Raji (cell line): ENCODE measurements around the gene PTPRG.

Source experiments
- POLR2A ChIP-seq: IDR thresholded peaks from 2 replicates; pipeline ENCODE4 v1.6.1; 2011; ENCODE audit warnings: low read depth, low read length, control low read depth; ENCODE audit not compliant: insufficient read depth

PTPRG gene

GRCh38 chr3:62024882-62025281 is 463.5 kb downstream of the PTPRG start:
- no peak for TF ChIP-seq POLR2A

GRCh38 chr3:62025913-62026312 is 464.5 kb downstream of the PTPRG start:
- no peak for TF ChIP-seq POLR2A

DNA sequence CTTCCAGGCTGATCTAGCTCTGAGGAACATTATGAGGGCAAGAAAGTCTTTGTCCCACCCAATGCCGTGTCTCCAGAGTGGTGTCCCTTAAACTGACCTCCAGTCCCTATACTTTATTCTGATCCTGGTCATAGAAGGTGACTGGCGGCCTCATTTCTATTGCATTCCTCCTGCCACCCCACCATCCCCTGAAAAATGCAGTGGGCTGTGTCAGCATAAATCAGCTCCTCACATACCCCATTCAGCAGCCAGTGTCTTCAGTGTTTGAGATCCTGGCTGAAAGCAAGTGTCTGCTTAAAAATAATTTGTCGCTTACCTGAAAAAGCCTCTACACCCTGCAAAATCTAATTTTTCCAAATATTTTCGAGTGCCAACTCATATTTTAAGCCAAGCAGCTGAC is 465.9 kb downstream of the PTPRG start:
- TF ChIP-seq POLR2A = no peak

DNA sequence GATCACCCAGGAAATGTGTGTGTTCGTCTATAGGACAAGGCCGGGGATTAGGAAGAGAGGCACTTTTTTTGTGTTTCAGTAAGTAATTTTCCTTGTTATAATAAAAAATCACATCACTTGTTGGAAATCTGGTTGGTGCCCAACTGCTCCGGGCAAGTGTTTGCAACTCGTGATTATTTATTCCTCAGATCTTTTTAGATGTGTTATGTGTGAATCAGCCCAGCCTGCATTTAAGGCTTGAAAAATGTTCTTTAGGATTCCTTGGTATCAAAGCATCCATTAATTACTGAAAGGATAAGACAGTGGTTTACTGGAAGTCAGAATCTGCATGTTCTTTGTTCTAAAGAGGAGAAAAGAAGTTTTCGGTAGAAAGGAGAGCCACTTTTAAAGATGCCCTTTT is 466.4 kb downstream of the PTPRG start:
- no peak for TF ChIP-seq POLR2A

- TF ChIP-seq POLR2A = no peak
These were observed 466.9 kb downstream of the PTPRG start for GRCh38 chr3:62028236-62028635.

- no peak for TF ChIP-seq POLR2A
These were observed 471.4 kb downstream of the PTPRG start for GRCh38 chr3:62032738-62033137.

DNA sequence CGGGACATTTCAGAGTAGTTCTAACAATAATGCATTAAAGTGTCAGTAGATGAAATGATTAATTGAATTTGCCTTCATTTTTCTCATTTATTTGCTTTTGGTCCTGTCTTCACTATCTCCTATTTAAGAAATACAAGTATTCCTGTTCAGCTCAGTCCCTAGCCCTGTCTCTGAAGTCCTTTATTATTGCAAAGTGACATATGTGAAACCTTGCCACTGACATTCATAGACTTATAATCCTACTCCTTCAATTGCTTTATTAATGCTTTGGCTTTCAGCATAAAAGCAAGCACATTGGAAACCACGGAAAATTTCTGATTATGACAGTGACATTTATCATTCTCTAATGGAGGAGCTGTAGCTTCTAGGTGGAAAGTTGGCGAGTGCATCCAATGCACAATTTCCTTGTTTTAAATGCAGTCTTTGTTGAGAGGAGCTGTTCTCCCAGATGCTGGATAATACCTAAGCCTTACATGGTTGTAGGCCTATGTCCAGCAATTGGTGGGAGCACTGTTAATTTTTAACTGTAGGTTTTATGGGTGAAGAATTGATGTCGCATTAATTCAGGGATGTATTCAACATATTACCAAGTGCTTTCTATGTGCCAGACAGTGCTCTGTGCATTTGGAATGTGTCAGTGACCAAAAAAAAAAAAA is 474.2 kb downstream of the PTPRG start:
- TF ChIP-seq POLR2A = no peak

DNA sequence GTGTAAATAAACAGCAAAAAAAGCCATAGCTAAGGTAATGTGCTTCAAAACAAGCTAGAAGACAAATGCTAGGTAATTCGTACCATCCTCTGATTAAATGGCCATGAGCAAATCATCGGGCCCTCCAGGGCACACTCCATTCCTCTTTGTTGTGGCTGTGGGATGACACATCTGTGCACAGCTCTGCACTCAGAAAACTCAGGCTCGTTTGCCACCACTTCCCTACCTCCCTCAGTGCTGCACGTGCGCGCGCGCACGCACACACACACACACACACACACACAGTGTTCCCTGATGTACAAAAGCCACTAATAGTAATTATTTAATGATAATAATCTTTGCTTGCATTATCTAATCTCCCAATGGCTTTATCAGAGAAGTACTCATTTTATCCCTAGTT is 475.4 kb downstream of the PTPRG start:
- no peak for TF ChIP-seq POLR2A

- no peak for TF ChIP-seq POLR2A
These were observed 478.2 kb downstream of the PTPRG start for GRCh38 chr3:62039586-62039985.

DNA sequence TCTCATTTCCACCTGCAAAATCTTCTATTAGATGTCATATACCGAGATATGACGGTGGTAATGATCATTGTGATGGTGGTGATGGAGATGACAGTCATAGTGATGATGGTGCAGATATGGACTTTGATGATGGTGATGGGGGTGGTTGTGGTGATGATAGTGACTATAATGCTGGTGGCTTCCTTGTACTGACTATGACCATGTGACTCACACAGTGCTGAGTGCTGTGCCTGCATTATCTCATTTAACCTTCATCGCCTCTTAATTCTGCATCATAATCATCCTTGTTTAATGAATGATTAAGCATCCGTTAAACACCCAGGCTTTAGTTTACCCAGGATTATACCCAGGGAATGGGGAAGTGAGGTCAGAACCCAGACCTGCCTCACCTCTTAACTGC is 480.3 kb downstream of the PTPRG start:
- TF ChIP-seq POLR2A = no peak

DNA sequence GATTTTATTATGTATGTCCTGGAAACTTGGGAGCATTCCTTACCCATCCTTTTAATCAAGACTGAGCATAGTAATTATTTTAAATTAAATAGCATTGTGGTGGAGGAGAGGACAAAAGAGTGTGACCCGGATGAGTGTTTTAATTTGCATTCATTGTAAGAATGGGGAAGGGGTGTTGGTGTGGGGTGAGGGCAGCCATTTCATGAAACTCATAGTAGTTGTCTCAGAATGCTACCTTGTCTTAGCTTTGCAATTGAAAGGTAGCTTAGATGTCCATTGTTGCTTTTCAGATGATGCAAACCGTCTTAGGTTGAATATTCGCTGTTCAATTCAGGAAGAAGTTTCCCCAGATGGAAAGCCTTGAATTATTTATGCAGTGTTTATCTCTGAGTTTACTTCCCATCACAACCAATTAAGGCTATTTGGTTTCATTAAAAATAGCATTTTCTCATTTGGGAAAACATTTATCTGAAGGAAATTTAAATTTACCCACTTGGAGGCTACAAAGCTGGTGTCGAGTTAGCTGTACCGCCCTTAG is 483.6 kb downstream of the PTPRG start:
- no peak for TF ChIP-seq POLR2A

DNA sequence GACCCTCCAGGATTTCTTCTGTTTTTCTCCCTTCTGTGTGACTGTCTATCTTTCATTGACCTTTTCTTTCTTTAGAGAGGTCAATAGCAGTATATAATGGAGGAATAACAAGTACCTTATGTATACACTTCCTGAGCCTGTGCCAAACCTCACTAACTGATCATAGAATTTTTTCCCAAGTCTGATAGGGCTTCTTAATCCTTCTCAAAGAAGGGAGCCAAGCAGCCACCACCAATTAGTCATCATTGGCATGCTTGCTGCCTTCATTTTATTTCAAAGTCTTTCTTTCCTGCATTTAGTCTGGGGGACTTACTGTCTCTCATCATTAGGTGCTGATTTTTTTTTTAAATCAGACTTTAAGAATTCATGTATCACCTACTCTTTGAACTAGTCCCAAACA is 485.0 kb downstream of the PTPRG start:
- no peak for TF ChIP-seq POLR2A

DNA sequence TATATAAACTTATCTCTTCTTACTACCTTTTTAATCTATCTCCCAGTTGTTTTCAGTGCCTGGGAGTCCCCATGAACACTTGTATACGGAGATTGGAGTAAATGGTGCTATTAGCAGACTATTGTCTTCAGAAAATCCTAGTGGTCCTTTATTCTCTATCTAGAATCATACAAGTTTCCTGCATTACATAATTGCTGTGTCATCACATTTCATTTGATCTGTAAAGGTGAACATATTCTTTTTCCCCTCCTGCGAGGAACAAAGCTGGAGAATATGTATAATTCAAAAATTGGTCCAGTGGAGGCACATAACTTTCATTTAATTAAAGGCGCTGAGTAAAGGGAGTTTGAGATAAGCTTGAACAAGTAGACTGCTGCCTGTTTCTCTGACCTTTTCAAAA is 487.2 kb downstream of the PTPRG start:
- no peak for TF ChIP-seq POLR2A

GRCh38 chr3:62049033-62049432 is 487.7 kb downstream of the PTPRG start:
- TF ChIP-seq POLR2A = no peak

DNA sequence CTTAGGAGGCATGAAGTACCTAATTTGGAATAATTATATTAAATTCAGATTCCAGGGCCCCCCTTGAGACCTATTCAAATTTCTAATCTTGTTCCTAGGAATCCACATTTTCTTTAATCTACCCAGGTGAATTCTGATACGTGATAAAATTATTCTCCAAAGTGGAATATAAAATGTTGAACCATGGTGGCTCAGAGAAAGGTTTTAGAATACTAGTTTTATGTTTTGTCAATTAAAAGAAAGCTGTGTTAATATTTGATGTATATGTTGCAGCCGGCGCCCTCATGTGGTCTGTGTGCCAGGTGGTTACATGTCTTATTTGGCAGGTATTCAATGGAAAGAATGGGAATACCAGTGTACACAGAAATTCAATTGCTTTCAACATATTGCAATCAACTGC is 490.1 kb downstream of the PTPRG start:
- no peak for TF ChIP-seq POLR2A

GRCh38 chr3:62052331-62052730 is 491.0 kb downstream of the PTPRG start:
- no peak for TF ChIP-seq POLR2A

GRCh38 chr3:62056658-62057057 is 495.3 kb downstream of the PTPRG start:
- TF ChIP-seq POLR2A = no peak
